SH-SY5Y (cell line): Measurements from ENCODE around the gene NPTX1.

Source experiments
- GATA2 ChIP-seq: IDR thresholded peaks from 2 replicates; pipeline ENCODE4 v1.6.1; 2011; ENCODE audit warnings: mild to moderate bottlenecking, low read depth, low read length
- GATA3 ChIP-seq: IDR thresholded peaks from 2 replicates; pipeline ENCODE4 v1.6.1; 2011; ENCODE audit warnings: low read depth, mild to moderate bottlenecking, low read length, moderate library complexity

The NPTX1 gene

DNA sequence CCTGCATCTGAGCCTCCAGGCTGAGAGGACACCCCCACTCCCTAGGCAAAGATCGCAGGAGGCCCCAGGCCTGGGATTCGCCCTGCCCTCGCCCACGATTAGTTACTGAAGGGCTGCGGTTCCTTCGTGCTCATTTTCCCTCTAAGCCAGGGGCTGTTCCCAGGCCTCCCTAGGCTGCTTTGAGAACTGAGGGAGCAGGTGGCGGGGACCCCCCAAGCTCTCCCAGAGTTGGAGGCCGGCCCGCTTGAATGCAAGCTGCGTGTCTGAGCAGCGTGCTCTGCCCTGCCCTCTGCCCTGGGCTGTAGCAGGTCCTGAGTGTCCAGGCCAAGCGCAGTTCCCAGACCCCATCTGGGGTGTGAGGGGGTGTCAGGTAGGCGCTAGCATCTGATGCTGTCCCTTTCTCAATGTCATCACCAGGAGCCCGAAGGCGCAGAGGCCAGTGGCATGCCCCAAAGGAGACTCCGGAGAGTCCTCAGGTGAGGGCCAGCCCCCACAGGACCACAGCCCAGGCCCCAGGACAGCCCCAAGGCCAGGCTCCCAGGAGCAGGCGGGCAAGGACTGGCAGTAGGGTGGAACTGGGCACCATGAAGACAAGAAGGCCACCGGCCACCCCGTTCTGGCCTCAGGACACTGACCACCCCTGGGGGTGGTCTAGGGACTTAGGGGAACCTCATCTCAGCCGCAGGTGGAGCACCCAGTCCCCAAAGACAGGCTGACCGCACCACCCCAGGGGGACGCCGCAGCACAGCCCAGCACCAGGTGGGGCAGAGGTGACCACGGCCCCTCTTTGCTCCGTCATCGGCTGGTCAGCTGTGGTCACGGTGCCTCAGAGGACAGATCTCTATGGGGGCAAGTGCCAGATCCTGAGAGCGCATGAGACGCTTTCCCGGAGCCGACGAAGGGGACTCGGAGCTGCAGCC lies 46.8 kb downstream of the NPTX1 start:
- no peak for TF ChIP-seq GATA3
- no peak for TF ChIP-seq GATA2

DNA sequence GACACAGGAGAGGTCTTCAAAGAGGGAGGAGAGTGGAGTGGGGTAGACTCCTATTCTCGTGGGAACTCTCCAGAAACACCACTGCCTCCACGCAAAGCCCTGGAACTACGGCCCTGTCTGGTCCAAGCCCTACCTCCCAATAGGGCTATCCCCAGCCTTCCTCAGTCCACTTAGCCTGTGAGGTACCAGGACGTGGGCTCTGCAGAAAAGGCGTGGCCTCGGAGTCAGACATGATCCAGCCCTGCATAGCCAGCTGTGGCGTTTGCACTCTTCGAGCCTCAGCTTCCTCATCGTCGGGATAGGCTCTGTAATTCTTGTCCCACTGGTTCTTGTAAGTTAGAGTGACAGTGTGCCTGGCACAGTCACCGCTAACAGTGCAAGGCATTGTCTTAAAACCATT lies 47.6 kb downstream of the NPTX1 start:
- no peak for TF ChIP-seq GATA3
- no peak for TF ChIP-seq GATA2

DNA sequence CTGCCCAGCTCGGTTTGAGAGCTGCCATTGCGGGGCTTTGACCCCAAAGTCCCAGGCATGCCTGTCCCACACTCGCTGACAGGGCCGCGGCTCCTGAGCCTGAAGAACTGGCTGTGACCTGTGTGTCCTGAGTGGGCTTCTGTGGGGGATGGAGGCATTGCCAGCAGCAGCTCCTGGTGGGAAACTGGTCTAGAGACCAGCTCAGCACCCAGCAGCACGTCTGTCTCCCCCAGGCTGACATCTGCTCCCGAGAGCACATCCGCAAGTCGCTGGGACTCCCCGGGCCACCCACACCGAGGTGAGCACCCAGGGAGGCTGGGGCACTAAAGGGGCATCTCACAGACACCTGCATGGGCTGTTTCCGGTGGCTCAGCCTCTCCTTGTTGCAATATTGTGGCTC lies 48.0 kb downstream of the NPTX1 start:
- TF ChIP-seq GATA3, result no peak
- no peak for TF ChIP-seq GATA2

DNA sequence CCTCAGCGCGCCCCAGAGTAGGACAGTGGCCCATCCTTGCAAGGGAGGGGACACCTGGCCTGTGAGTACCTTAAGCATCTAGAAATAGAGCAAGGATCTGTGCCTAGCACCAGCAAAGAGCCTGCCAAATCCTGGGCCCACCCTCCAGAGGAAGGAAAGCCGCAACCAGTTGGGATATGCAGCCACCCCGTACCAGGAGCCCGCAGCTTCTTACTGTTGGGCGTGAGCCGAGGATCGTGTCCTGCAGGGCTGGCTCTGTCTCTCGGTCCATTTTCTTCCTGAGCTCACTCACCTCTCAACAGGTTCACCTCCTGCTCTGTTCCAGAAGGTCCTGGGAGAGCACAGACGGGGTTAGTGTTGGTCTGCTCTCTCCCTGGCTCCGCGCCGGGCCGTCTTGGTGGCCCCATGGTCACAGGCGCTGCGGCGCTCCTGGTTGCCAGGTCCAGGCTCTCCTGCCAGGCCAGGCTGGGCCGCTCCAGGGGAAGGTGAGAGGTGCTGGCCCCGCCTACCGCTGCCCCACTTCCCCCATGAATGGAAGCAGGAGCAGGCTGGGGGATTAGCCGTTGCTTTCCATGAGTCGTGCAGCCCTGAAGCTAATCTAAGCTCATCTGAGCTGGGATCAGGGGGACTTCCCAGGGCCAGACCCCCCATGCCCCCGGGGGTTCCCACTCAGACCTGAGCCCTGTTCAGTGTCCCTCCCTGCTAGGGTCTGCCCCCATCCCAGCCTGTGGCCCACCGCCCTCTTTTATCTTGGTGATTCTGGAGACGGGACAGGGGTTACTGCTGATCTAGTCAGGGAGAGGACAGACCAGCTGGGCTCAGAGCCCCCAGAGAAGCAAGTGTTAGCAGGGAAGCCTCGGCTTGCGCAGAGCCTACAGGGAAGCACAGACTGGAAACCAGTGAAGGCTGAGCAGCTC lies 48.8 kb downstream of the NPTX1 start:
- TF ChIP-seq GATA3, result no peak
- TF ChIP-seq GATA2, result no peak

DNA sequence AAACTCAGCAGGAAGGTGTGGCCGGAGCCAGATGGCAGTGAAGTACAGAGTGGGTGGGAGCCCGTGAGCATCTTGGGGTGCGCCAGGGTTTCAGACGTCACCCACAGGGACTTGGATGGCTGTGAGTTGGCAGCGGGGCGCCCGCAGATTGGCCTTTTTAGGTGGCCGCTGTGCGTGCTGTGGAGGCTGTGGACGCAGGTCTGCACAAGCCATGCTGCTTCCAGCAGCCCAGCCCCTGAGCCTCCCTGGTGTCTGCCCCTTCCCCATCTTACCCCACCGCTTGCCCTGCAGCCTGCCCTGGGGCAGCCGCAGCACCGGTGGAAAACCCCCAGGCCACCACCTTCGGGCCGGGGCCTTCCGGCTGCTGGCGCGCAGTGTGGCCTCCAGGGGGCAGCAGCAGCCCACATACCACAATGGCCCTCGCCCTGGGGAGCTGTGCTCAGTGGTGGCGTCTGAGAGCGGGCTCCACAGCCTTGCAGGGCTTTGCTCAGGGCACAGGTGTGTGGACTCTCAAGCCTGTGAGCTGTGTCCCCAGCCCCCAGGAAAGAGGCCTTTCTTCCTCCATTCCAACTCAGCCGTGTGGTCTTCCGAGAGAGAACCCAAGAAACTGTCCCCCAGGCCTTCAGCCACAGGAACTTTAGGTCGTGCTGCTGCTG lies 49.6 kb downstream of the NPTX1 start:
- no peak for TF ChIP-seq GATA2
- no peak for TF ChIP-seq GATA3

DNA sequence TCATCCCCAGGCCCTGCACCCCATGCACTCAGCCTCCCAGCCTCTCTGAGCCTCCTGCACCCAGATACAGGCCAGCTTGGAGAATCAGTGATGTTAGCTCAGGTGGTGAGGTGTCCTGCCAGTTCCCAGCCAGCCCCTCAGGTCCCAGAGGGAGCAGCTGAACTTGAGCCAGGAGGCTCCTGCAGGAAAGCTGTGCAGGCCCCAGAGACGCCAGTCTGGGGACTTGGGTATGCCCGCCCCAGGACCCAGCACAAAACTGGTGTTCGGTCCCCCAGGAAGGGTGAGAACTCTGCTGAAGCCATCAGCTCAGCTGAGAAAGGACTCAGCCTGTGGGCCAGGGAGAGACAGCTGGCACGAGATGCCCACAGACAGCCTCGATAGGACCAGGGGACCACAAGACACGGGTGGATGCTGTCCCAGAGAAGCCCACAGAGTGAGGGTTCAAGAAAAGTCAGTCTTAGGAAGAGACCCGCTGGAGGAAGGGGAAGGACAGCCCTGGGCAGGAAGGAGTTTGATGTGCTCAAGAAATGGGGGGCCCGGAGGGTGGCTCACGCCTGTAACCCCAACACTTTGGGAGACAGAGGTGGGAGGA lies 50.5 kb downstream of the NPTX1 start:
- no peak for TF ChIP-seq GATA3
- no peak for TF ChIP-seq GATA2

DNA sequence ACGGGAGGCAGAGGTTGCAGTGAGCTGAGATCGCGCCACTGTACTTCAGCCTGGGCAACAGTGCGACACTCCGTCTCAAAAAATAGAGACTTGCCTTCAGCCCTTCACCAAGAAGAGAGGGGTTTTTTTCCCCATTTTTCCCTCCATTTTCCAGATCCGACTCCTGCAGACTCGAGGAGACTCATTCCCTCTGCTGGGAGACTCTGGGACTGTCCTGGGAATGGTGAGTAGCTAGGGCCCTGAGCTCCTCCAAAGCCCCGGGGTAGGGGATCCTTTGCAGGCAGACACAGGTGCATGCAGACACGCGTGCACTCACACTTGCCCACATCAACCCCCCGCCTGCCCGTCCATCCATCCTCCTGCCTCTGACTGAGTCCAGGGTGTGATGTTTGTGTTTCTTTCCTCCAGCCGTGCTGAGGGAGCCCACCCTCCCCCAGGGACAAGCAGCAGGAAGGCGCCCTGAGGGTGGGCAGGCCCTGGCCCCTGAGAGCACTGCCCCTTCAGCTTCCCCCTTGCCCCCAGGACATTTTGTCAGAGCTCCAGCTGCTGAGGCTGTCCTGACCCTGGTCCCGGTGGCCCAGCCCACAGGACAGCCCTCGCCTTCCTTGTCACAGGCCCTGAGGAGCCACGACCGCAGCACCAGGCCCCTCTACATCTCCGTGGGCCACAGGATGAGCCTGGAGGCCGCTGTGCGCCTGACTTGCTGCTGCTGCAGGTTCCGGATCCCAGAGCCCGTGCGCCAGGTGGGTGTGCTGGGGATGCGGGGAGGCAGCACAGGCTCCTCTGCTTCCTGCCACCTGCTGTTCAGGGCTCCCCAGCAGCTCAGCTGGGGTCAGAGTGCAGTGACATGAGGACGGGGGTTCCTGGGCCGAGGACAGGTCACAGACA lies 51.3 kb downstream of the NPTX1 start:
- TF ChIP-seq GATA2, result no peak
- no peak for TF ChIP-seq GATA3

DNA sequence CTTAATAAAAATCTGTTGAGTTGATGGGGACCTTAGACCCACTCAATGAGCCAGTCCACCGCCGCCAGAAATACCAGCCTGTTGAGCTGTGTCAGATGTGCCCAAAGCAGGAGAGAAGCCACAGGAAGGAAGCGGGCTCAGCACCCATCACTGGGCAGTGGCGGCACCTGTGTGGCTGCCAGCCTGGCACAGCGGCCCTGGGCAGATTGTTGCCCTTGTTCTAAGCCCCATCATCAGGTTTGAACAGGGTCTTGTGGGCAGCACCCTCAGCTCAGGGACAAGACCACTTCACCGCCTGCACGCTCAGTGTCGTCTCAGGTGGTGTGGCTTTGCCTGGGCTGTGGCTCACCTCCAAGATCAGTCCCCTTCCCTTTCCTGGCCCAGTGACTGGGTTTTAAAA lies 52.1 kb downstream of the NPTX1 start:
- TF ChIP-seq GATA3 (no peak), GATA2 (no peak)

DNA sequence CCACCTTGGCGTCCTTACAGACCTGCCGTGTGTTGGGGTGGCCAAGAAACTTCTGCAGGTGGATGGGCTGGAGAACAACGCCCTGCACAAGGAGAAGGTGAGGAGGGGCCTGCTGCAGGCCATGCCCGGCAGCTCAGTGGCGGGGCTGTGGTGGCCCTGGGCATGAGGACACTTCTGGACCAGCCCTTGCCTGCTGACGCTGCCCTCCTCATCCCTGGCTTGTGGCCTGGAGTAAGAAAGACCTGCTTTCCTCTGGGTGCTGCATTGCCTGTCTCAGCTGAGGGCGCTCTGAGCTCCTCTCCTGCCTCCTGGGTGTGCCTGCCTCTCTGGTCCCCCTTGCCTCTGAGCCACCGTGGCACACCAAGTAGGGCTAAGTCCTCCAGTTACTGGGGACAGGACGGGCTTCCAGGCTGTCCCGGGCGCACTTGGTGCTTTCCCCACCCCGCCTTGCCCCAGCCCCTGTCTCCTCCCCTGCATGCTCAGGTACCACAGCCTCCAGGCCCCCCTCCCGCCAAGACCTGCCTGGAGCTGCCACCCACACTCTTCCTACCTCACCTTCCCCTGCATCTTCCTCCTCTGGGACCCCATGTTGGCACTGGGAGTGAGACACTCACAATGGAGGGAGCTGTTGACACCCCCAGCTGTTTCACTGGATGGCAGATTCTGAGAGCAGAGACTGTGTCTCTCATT lies 52.7 kb downstream of the NPTX1 start:
- TF ChIP-seq GATA2, result no peak
- no peak for TF ChIP-seq GATA3

DNA sequence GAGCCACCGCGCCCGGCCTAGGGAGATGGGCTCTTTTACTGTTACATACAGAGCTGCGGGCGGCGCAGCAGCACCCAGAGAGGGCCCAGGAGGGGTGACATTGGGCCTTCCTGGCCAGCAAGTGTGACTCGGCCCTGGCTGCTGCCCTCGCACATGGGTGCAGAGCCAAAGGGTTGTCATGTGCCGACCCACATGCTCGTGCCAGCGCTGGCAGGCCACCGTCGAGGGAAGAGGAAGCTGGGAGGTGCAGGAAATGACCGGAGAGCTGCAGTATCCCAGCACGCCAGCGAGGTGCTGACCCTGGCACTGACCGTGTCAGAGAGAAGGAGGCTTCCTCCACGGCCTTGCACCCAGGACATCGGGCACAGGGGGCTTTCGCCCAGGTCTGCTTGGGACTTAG lies 53.4 kb downstream of the NPTX1 start:
- TF ChIP-seq GATA2 (no peak), GATA3 (no peak)

DNA sequence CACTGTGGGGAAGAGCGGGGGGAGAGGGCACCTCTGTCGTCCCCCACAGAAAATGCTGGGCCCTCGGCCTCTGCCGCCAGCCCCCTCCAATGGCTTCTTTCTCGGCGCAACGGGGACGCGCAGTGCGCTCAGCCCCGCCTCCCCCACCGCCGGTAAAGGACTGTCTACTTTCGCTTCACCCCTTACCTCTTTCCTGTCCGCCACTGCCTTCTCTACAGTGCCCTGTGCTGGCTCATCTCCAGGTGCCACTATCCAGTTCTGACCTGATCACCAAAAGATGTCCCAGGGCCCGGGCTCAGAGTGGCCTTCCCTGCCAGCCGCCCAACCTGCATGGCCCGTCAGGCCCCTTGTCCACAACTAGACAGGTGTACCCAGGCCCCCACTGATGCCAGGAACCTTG lies 54.1 kb downstream of the NPTX1 start:
- TF ChIP-seq GATA2 (no peak), GATA3 (no peak)

DNA sequence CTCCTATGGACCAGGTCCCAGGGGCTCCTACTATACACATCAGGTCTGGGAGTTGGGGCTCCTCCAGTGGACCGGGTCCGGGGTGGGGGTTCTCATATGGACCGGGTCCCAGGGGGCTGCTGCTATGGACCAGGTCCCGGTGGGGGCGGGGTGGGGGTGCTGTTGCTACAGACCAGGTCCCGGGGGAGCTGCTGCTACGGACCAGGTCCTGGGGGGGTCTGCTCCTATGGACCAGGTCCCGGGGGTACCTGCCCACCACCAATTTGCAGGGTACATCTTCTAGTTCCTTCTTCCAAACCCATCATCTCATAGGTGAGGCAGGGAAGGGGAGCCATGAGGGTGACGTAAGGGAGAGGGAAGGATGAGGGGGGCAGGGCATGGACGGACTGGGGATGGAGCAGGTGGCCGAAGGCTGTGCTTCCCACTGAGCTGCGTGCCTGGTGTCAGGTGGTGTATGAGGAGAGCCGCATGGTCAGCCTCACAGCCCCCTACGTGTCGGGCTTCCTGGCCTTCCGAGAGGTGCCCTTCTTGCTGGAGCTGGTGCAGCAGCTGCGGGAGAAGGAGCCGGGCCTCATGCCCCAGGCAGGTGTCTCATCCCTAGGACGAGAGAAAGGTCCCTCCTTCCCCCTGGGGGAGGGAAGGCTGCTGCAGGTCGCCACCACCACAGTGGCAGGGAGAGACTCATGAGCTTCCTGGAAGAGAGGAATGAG lies 54.9 kb downstream of the NPTX1 start:
- TF ChIP-seq GATA3, result no peak
- no peak for TF ChIP-seq GATA2
